GM18505 (cell line): ENCODE results near the gene LRRC27.

ENCODE experiments used
- ATAC-seq: cut with Tn5 transposase; IDR thresholded peaks from one replicate; pipeline ENCODE4 v1.9.1; 2021; ENCODE audit not compliant: unreplicated experiment
- POLR2A ChIP-seq: IDR thresholded peaks from 4 replicates; pipeline ENCODE4 v1.6.1; 2011; ENCODE audit warnings: borderline replicate concordance; ENCODE audit not compliant: insufficient read depth, insufficient read length; ENCODE audit errors: extremely low read depth

The LRRC27 gene

DNA sequence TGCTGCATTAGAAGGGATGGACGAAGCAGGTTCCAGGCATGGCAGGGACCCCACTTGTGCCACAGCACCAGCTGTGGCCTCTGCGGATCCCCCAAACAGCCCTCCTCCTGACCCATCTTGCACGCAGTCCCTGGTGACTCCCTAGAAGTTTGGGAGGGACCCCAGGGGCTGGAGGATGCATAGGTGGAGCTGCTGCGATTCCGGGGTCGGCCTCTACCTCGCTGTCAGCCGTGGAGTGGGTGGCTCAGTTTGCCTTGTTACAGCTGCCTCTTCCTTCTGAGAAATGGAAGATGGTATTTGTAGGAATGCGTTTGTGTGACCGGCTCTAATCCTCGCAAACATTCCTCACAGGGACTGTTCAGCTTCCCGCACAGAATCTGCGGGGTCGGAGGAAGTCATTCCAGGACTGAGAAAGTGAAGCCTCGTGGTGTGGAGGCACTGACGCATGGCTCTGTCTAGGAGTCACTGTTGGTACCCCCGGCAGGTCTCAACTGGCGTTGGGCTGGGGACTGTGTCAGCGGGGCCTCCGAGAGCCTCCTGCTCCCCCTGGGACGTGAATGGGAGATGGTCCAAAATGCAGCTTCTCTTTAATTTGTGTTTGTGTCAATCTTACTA lies 82.5 kb downstream of the LRRC27 start:
- no peak for ATAC-seq

DNA sequence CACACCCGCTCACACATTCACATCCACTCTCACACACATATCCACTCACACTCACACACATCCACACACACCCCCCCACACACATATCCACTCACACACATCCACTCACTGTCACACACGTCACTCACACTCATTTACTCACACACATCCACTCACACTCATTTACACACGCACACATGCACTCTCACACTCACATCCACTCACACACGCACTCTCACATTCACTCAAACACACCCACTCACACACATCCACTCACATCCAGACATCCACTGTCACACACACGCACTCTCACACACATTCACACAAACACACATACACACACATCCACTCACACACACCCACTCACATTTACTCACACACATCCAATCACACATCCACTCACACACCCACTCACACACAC lies 83.3 kb downstream of the LRRC27 start:
- ATAC-seq: no peak
- TF ChIP-seq POLR2A: no peak

More for the DNA sequence above, 82.5 kb downstream of the LRRC27 start:
- TF ChIP-seq POLR2A: no peak

DNA sequence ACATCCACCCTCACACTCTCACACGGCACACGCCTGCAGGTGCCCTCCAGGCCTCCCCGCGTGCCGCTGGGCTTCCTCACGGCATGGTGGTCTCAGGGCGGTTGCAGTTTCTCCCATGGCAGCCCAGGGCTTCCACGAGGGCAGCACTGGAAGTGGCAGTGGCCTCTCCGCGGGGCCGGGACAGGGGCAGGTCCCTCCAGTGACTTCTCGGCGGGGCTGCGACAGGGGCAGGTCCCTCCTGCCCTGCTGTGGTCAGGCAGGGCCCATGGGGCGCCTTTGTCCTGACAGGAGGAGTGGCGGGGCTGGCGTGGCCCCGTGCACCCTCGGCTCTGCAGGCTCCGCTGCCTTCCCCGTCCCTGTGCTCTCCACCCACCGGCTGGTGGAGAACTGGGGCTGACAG lies 84.0 kb downstream of the LRRC27 start:
- no peak for TF ChIP-seq POLR2A
- ATAC-seq: no peak

DNA sequence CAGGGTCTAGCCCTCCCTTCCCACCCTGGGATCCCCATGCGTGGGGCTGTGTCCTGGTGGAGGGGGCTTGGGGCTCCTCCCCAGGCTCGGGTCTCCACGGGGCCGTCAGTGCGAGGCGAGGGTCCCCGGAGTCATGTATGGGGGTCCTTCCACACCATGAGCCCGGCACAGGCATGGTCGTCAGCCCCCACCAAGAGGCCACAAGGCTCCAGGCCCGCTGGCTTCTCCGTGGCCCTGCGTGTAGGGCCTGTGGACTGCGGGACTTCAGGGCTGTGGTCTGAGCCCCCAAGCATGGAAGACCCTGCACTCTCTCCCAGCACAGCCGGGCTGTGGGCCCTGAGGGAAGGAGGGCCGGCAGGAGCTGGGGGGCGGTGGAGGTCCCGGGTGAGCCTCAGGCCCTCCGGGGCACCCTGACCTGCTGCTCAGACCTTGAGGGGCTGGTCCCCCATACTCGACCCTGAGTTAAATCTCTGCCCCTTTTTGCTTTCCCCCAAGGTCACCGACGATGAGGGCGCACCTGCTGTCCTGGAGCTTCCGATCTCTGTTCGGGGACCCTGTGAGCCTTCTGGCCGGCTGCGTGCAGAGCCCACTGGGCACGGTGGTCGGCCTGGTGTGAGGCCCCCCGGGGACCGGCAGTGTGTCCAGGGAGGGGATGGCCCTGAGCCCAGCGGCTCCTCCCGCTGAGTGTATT lies 84.7 kb downstream of the LRRC27 start:
- no peak for ATAC-seq
- TF ChIP-seq POLR2A: no peak

DNA sequence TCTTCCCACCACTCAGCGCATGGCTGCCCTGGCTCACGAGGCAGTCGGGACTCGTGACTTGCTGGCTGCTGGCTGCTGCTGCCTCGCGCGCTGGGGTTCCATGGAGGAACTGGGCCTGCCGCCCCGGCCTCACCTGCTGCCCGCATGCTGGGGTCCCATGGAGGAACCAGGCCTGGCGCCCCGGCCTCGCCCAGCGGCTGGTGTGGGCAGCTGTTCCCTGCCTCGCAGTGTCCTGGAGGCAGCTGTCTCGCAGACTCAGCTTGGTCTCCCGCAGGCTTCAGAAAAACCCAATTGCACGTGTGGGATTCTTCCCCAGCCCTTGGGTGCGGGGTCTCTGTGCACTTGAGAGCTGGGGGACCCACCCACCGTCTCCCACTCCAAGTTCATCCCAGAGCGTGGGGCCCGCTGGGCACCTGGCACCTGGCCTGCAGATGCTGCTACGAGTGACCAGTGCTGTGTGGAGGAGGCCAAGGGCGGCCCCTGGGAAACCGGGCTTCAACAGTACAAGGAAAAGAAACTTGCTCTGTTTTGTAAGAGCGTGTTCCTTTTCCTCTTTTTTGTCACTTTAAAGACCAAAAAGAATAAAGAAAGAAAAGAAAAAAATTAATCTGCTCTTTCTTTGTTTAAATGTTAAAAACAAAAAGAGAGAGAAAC lies 85.4 kb downstream of the LRRC27 start:
- ATAC-seq: no peak
- no peak for TF ChIP-seq POLR2A

DNA sequence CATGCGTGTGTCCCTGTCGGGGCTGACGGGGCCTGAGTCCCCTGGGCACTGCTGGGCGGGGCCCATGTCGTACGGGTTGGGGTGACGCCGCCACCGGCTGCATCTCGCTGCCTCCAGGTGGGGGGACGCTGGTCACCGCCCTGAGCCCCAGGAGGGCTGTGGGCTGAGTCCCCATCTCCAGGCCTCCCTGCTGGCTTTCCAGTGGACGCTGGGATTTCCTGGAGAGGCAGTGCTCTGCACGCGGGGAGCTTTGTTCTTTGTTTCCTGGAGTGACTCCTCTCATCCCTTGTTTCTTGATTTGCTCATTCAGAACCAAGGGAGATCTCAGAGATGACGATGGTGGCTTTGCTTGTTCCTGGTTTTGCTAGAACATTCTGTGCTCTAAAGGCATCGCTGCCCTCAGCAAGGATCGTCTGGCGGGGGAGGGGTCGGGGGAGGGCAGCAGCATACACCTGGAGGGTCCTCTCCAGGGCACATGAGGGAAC lies 86.0 kb downstream of the LRRC27 start:
- no peak for ATAC-seq
- no peak for TF ChIP-seq POLR2A

DNA sequence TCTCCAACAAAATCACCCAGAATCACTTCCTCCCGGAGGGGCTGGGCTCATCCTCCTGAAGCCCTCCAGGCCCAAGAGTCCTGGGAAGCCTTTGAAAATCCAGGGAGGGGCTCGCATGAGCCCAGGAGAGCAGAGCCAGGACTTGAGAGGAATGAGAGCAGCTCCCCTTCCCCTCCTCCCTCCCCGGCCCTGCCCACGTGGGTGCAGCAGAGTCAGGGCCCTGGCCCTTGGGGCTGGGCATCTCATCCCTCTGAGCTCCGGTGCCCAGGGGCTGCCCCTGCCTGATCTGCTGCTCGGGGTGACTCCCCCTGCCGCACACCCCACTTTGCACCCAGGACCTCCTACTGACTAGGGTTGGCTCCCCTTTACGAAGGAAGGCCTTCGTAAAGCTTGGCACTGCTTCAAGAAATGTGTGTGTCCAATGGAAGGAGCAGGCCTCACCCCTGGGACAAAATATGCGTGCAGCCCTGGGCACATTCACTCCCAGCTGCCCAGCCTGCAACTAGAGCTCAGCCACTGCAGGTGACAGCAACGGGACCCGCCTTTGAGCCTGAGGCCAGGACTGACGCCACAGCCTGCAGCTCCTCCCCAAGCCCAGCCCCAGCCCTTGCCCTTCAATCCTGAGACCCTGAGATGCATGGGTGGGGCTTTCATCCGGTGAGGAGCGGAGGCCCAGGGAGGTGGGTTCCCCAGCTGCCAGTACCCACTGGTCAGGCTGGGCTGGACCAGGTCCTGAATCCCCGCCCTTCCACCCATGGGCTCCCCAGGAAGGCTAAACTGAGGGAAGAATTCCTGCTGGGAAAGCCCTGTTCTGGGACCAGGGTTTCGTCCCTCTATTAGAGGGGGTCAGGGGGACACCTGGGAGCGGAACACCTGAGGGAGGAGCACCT lies 86.8 kb downstream of the LRRC27 start:
- no peak for ATAC-seq
- no peak for TF ChIP-seq POLR2A

DNA sequence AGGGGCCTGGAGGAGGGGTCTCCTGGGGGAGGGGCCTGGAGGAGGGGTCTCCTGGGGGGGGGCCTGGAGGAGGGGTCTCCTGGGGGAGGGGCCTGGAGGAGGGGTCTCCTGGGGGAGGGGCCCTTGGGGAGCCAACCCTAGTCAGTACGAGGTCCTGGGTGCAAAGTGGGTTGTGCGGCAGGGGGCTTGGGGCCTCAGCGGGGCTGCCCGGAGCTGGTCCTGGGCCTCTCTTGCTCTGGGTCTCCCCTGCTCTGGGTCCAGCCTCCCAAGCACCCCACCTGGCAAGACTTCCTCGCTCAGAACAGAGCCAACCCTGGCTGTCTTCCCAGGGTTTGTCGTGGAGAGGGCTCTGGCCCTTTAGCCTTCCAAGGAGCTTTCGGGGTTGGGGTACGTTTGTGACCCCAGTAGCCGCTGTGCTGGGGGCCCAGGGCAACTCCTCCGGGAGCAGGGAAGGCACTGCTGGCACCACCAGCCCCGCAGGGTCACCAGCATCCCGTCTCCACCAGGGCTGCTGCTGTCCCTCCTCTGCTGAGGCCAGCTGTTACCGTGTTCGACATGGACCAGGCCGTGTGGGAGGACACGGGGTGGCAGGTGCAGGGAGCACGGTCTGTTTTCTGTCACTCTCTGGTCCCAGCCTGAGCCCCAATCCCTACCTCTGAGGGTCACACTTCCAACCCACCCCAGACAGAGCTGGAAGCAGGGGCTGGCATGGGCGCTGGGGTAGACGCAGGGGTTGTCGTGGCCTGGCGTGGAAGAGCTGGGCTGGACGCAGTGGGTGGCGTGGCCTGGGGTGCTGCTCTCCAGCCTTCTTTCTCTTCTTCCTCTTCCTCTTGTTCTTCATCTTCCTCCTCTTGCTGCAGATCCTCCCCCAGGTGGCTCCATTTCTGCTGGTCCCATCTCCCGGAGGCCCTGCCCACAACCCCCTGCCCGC lies 87.8 kb downstream of the LRRC27 start:
- ATAC-seq: no peak
- no peak for TF ChIP-seq POLR2A

DNA sequence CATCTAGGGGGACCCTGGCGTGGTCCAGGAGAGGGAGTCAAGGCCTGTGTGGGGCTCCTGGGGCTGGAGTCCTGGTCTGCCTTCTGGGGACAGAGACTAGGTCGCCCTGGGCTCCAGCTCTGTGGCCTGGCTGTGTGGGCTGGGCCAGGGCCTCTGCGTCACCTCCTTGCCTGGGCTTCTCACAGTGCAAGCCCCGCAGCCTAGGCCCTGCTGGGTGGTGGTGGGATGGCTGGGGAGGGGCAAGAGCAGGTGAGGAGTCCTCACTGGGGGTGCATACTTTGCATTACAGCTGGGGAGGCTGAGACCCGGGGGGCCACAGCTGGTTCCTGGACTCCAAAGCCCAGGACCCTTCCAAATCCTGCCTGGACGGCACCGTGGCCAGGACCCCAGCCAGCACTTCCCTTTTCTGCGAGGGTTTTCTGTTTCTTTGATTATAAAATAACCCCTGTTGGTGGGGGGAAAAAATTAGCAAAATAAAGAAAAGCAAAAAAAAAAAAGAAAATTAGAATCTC lies 88.5 kb downstream of the LRRC27 start:
- no peak for TF ChIP-seq POLR2A
- no peak for ATAC-seq

DNA sequence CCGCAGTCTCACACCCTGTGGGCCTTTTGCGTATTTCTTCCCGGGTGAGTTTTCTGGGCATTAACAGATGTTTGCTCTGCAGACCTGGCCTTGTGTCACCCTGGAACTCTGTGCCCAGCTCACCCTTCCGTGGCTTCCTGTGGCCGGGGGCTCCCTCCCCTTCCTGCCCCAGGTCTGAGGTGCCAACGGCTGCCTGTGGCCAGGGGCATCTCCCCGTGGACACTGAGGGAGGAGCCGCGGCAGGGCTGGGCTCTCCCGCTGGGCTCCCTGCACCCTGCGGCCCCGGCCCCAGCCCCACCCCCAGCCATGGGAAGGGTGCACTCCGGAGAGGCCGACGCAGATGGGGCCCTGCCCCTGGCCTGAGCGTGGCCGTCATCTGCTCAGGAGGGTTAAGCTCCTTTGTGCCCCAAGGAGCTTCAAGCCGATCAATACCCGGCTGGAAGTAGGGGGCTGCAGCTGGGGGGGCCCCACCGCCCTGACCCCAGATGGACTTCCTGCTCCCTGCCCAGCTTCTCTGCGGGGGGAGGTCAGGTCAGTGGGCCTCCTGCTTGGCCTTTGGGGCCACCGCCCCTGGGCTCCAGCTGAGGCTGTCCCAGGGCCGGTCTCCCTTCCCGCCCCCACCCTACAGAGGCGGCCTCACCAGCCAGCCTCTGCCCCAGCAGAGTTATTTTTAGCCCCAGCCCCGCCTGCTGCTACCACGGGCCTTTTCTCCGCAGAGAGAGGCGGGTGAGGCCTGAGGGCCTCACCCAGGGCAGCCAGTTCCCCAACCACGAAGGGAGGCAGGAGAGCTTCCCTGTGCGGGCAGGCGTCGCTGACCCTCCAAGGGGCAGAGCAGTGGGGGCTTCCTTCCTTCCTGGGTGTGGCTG lies 89.2 kb downstream of the LRRC27 start:
- ATAC-seq: peak; percentile 44
- TF ChIP-seq POLR2A: no peak
